SH-SY5Y (cell line): ENCODE results near the gene LRRC56.

Source experiments
- GATA2 ChIP-seq: IDR thresholded peaks from 2 replicates; pipeline ENCODE4 v1.6.1; 2011; ENCODE audit warnings: mild to moderate bottlenecking, low read depth, low read length
- GATA3 ChIP-seq: IDR thresholded peaks from 2 replicates; pipeline ENCODE4 v1.6.1; 2011; ENCODE audit warnings: low read depth, mild to moderate bottlenecking, low read length, moderate library complexity

Gene LRRC56

DNA sequence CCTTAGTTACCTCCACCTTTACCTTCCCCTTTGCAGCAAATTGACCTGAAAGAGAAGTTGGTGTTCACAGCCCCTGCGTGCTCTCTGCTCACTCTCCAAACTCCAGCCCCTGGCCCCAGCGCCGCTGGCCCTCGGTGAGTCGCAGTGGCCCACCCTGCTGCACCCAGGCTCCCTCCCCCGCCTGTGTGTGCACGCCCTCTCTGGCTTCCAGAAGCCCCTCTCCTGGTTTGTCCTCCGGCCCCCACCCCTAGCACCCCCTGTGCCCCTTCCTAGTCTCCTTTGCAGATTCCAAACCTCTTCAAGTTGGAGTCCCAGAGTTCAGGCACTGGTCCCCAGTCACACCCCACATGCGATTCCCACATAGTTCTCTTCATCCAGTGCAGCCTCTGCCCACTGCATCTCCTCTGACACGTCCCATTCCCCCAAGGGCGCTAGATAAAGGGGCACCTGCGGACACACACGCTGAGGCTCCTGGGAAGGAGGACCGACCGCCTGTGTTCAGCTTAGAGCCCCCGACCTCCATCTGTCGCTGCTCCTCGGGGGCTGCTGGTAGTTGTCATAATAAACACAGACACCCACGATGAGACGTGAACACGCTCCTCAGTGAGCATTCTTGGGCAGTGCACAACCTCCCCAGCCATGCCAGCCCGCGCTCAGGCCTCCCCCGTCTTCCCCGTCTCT, 37.4 kb downstream of the LRRC56 start:
- TF ChIP-seq GATA2 = no peak
- TF ChIP-seq GATA3 = no peak

DNA sequence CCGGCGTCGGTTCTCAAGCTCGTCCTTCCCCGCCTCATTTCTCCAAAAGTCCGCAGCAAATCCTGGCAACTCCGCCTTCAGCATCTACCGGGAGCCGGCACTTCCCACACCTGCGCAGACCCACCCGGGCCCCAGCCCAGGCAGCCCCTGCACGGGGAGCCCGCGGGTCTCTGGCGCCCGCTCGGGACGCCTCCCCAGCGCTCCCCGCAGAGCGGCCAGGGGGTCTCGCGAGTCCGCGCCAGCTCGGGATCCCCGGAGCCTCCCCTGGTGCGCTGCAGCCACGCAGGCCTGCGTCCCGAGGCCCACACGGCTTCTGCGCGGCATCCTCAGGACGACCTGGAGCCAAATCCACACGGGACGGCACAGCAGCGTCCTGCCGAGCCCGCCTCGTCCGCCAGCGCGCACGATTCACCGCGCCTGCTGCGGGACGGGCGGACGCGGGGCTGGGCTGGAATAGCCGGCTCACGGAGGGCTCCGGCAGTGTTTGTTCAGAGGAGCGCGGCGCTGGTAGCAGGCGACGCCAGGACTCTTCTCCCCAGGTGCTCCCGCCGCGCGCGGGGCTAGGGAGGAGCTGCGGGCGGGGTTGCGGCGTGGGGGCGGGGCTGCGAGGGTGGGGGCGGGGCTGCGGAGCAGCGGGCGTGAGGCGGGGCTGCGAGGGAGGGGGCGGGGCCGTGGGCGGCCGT, 38.1 kb downstream of the LRRC56 start:
- TF ChIP-seq GATA3 (no peak), GATA2 (no peak)

DNA sequence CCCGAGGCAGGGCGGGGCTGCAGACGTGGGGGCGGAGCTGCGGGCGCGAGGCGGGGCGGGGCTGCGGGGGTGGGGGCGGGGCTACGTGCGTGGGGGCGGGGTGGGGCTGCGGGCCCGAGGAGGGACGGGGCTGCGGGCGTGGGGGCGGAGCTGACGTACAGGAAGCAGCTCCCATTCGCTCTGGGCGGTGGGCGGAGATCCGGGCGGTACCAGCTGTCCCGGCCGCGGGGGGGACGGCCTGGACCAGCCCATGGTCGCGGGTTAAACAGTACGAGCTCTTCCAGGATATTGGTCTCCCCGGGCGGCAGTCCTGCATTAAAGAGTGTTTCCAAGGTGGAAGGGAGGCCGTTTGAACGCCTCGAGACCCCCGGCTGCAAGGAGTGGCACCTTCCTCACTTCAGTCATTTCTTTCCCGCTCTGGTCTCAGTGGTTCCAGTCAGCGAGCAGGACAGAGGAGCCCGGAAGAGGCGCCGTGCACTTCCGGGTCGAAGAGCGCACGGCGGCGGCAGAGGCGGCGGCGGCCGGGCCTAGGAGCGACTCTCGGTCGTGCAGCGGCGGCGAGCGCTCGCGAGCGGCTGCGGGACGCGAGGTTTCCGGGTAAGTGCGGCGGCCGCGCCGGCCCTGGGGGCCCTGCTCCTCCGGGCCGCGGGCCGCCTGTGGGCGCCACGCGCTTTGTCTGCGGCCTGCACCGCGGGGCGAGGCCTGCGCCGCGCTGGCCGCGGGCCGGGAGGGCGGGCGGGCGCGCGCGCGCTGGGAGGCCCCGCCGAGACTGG, 38.9 kb downstream of the LRRC56 start, which contains the start of gene PHRF1:
Gene PHRF1 (plus strand): TSS at position 475 of the 773 bp plus-strand sequence. CDS start 5,043 bp downstream, outside the sequence.
- no peak for TF ChIP-seq GATA3
- TF ChIP-seq GATA2 = no peak

DNA sequence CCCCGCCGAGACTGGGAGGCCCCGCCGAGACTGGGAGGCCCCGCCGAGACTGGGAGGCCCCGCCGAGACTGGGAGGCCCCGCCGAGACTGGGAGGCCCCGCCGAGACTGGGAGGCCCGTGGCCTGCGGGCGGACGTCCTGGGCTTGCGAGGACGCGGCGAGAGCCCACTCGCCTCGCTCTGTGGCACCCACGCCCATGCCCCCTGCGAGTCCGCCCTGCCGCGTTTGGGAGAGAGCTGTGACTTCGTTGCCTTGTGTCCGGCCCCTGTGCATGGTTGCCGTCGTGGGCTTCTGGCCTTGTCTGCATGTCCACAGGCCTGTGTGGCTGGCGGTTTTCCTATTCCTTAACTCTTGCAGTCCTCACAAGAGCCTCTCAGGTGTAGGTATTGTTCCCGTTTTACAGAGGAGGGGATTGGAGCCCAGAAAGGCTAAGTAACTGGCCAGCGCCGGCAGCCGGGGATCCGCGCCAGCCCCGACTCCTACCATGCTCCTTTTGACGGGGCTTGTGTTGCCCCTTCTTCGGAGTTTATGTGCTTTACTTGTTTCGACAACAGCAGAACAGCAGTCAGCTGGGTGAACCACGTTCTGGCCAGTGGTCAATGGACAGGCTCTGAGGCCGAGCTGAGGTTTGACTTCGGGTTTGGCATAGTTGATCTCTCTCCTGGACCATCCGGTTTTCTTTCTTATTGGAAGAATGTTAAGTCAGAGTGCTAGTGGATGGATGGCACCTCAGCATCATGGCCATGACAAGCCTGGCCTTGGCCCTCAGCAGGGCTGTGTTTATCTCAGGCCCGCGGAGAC, 39.7 kb downstream of the LRRC56 start:
- TF ChIP-seq GATA3 = no peak
- TF ChIP-seq GATA2 = no peak

DNA sequence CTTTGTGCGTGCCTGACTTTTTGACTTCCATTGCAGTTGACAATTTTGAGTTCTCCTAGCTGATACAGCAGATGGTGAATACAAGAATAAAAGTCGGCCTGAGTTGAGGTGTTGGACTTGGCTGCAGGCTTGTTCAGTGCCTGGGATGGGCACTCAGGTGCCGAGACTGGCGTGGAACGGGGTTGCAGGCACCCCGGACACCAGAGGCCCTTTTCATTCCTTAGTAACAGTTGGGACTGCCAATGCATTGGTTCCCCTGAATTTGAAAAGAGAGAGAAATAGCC, 40.2 kb downstream of the LRRC56 start:
- TF ChIP-seq GATA3 (no peak), GATA2 (no peak)

DNA sequence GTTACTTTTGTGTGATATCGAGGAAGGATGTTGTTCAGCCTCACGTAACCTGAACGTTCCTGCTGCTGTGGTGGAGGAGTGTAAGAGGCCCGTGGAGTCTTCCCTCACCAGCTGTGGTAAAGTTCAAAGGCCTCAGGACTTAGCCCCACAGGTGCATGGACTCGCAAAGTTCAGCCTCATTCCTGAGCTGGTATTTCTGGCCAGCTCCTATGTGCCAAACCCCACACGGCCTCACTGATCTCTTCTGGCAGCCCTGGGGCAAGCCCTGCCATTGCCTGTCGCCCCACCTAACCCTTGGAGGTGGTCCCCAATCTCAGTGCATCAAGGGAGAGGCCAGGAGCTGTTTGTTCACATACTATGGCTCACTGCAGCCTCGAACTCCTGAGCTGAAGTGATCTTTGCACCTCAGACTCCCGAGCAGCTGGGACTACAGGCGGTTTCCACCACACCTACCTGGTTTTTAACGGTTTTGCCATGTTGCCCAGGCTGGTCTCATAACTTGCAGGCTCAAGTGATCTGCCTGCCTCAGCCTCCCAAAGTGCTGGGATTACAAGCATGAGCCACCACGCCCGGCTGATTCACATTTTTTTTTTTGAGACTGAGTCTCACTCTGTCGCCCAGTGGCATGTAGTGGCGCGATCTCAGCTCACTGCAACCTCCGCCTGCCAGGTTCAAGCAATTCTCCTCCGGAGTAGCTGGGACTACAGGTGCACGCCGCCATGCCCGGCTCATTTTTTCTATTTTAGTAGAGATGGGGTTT, 41.1 kb downstream of the LRRC56 start:
- TF ChIP-seq GATA2 (no peak), GATA3 (no peak)

DNA sequence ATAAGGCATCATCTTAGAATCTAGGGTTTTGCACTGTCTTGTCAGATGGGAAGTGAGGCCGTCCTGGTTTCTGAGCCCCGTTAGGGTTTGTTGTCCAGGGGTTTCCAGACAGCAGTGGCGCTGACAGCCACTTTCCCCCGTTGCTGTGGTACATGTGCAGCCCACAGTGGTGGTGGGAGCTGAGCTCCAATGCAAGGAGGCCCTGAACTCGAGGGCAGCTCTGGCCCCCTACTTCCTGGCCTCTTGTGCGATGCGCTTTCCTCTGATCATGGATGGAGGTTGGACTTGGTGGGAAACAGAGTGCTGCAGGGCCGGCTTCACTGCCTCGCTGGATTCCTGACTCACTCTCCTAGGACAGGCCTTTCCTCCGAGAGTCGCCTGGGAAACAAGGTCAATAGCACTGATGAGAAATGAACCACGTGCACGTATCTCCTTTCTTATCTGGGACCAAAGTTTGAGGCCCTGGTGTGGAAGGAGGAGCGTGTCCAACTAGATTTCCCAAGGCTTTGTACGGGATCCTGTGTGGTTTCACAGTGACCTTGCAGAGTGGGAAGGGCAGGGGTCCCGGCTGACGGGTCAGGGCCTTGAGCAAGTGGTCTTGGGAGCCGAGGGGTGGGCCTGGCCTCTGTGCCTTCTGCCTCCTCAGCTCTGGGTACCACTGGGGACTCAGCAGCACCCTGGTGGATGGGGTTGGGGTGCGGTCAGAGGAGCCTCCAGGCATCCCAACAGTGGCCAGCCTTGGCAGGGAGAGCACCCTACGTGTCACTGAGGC, 42.7 kb downstream of the LRRC56 start:
- no peak for TF ChIP-seq GATA2
- TF ChIP-seq GATA3 = no peak

- TF ChIP-seq GATA3 (no peak), GATA2 (no peak)
These were observed 44.0 kb downstream of the LRRC56 start for GRCh38 chr11:581342-581741.

DNA sequence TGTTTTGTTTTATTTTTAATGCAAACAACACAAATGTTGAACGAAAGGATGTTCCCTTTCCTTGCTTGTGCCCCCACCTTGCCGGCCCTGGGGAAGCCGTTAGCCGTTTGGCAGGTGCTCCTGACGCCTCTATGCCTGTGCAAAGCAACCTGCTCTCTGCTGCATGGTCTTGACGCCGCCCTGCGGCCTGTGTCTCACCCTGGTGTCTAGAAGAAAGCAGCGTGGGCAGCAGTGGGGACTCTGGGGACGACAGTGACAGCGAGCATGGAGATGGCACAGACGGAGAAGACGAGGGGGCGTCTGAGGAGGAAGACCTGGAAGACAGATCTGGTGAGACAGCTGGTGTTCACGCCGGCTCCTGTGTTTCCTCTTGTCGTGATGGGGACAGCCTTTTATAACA, 44.4 kb downstream of the LRRC56 start:
- no peak for TF ChIP-seq GATA2
- no peak for TF ChIP-seq GATA3

- TF ChIP-seq GATA2 (no peak), GATA3 (no peak)
These were observed 47.0 kb downstream of the LRRC56 start for GRCh38 chr11:584287-584686.

DNA sequence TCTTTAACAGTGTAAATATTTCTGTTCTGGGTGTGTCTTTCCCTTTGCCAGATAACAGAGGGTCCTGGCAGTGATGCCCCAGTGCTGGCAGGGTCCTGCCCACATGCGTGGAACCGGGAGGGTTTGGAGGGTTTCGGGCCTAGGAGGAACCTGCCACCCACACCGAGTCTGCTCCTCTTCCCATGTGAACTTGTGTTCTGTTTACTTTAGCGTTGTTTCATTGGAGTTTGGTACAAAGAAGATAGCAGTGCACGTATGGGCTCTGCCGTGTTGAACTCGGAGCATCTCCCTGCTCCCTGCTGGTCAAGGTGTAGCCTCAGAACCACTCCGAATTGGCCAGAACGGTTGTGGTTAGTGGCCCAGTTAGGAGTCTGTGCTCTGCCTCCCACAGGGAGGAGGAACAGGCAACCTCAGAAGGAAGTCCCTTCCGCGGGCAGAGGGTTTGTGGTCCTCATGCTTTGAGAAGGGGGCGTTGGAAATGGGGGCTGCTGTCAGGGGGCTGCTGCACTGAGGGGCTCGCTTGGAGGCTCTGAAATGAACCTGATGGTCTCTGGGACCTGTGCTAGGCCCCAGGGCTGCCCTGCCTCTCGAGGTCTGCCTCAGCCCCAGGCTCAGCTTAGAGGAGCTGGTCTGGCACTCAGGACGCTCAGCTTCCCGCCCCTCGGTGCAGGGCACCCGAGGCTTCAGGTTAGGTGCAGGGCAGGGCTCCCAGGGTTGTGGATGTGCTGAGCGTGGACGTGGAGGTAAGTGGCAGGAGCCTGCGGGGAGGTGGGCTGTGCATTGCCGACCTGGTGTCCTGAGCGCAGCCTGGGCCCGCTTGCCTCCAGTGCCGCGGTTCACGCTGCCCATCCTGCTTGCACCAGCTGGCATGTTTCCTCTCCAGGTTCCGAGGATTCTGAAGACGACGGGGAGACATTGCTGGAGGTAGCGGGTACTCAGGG, 49.3 kb downstream of the LRRC56 start:
- no peak for TF ChIP-seq GATA3
- TF ChIP-seq GATA2 = no peak

- no peak for TF ChIP-seq GATA2
- TF ChIP-seq GATA3 = no peak
These were observed 50.2 kb downstream of the LRRC56 start for GRCh38 chr11:587546-587945.
